Measurements from ENCODE around the gene PTPN12.

DNA sequence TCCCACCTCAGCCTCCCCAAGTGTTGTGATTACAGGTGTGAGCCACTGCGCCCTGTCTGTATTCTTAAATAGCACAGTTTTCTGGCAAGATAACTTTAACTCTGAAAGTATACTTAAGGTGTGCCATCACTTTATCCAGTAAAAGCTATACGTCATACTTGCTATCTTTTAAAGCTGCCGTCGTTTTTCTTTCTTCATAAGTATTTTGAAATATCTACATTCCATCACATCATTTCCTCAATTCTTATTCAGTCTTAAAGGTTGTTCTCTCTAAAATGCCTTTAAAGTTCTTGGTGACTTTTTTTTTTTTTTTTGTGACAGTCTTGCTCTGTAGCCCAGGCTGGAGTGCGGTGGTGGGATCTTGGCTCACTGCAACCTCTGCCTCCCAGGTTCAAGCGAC lies 34.7 kb downstream of the PTPN12 start:
- TF ChIP-seq, protein P1, sequence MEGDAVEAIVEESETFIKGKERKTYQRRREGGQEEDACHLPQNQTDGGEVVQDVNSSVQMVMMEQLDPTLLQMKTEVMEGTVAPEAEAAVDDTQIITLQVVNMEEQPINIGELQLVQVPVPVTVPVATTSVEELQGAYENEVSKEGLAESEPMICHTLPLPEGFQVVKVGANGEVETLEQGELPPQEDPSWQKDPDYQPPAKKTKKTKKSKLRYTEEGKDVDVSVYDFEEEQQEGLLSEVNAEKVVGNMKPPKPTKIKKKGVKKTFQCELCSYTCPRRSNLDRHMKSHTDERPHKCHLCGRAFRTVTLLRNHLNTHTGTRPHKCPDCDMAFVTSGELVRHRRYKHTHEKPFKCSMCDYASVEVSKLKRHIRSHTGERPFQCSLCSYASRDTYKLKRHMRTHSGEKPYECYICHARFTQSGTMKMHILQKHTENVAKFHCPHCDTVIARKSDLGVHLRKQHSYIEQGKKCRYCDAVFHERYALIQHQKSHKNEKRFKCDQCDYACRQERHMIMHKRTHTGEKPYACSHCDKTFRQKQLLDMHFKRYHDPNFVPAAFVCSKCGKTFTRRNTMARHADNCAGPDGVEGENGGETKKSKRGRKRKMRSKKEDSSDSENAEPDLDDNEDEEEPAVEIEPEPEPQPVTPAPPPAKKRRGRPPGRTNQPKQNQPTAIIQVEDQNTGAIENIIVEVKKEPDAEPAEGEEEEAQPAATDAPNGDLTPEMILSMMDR (IDR thresholded peaks at IDR 0.05) = no peak
- TF ChIP-seq POLR2A (IDR thresholded peaks at IDR 0.05) = no peak
